ENCODE data around the gene CPNE7. TPM values are rescaled to one million over a fixed set of nuclear protein-coding genes. Genes with fewer than 3 reads are reported as not detected.

The CPNE7 gene
- total and polyA plus RNA-seq, 2 donors (not counting 1 experiment from before 2014, with no cell fraction given) = 0.51 to 0.76 TPM

DNA sequence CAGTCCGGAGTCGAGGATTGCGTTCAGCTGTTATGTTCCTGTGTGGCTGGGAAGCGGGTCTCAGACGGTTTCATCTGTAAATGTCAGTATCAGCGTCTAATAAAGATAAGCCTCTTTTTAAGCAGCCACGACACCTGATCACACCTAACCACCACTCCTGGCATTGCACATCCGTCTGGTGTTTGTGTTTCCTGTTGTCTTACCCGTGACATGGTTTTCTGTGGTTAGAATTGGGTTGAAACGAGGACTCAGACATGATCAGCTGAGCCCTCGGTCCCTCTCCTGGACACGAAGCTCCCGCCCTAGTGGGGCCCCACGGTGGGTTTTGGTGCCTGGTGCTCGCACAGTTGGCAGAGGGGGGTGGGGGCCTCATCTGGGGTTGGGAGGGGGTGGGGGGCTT lies 18.3 kb downstream of the CPNE7 start:
- H3K4me1 ChIP-seq (ENCODE audit: control insufficient read depth in 2 of 2, insufficient read depth in 2 of 2, low read length in 2 of 2) = no peaks in the 10 kb centered on the region
- H2AFZ ChIP-seq (ENCODE audit: insufficient read depth, low read depth, low read length, poor library complexity, severe bottlenecking) = no peak overlapping the region
- 65% methylated on average over 8 of the region's 15 CpGs for WGBS (ENCODE audit: insufficient coverage)
- no peaks in the 10 kb centered on the region for H3K27me3 ChIP-seq (replicated peaks in 1 of 4; ENCODE audit: control extremely low read depth in 1 of 4, control insufficient read depth in 3 of 4, insufficient read depth in 4 of 4, low read length in 3 of 4)
- TF ChIP-seq, protein P1, sequence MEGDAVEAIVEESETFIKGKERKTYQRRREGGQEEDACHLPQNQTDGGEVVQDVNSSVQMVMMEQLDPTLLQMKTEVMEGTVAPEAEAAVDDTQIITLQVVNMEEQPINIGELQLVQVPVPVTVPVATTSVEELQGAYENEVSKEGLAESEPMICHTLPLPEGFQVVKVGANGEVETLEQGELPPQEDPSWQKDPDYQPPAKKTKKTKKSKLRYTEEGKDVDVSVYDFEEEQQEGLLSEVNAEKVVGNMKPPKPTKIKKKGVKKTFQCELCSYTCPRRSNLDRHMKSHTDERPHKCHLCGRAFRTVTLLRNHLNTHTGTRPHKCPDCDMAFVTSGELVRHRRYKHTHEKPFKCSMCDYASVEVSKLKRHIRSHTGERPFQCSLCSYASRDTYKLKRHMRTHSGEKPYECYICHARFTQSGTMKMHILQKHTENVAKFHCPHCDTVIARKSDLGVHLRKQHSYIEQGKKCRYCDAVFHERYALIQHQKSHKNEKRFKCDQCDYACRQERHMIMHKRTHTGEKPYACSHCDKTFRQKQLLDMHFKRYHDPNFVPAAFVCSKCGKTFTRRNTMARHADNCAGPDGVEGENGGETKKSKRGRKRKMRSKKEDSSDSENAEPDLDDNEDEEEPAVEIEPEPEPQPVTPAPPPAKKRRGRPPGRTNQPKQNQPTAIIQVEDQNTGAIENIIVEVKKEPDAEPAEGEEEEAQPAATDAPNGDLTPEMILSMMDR (IDR thresholded peaks at IDR 0.05) = no peak
- no peak for TF ChIP-seq EZH2 (IDR thresholded peaks at IDR 0.05; ENCODE audit: borderline replicate concordance, insufficient read depth, low read depth, low read length, poor library complexity, severe bottlenecking)
- no peaks in the 10 kb centered on the region for H3K9me3 Mint-ChIP-seq (ENCODE audit: insufficient read depth)
- H3K4me3 ChIP-seq (ENCODE audit: control extremely low read depth in 1 of 5, extremely low read depth in 1 of 5, insufficient read depth in 1 of 5, low read depth in 2 of 5, low read length in 4 of 5) = no peak overlapping the region
- no peak overlapping the region for H3K9ac ChIP-seq (ENCODE audit: low read length)
- no peaks in the 10 kb centered on the region for H4K20me1 ChIP-seq (ENCODE audit: control insufficient read depth, insufficient read depth, low read length, poor library complexity, severe bottlenecking)
- no peak overlapping the region for H3K27ac ChIP-seq (ENCODE audit: low read length in 2 of 2)
- intact Hi-C loops (cut with micrococcal nuclease) = no loop called here
- no peak overlapping the region for H3K4me3 Mint-ChIP-seq
- ChIA-PET CTCF (interaction anchor here (0.5 kb wide), 1 partner anchor 34 kb away, joined by 3 read pairs; no protein-coding TSS in a partner anchor), POLR2A (no interaction called here)
- H3K4me2 ChIP-seq (replicated peaks; ENCODE audit: low read depth, low read length, poor library complexity, severe bottlenecking) = no peak overlapping the region
- no peaks in the 10 kb centered on the region for H3K4me1 Mint-ChIP-seq
- H3K9me3 ChIP-seq (ENCODE audit: control extremely low read depth in 1 of 3, control insufficient read depth in 2 of 3, insufficient read depth in 1 of 3, low read length in 2 of 3) = no peaks in the 10 kb centered on the region
- H3K36me3 ChIP-seq (replicated peaks in 1 of 2; ENCODE audit: control extremely low read depth in 1 of 2, control insufficient read depth in 1 of 2, extremely low read depth in 1 of 2, insufficient read depth in 2 of 2, low read length in 1 of 2) = no peaks in the 10 kb centered on the region
- H3K27me3 Mint-ChIP-seq = no peaks in the 10 kb centered on the region
- H3K79me2 ChIP-seq (ENCODE audit: control insufficient read depth, insufficient read depth, low read length) = no peaks in the 10 kb centered on the region
- ATAC-seq (ENCODE audit: low read depth) = no peak
- H3K27ac Mint-ChIP-seq = no peak overlapping the region
- no peak for DNase-seq

- H3K4me3 ChIP-seq (ENCODE audit: control extremely low read depth in 1 of 5, extremely low read depth in 1 of 5, insufficient read depth in 1 of 5, low read depth in 2 of 5, low read length in 4 of 5) = no peak overlapping the region
- intact Hi-C loops (cut with micrococcal nuclease) = no loop called here
- no peak overlapping the region for H3K9ac ChIP-seq (ENCODE audit: low read length)
- ChIA-PET POLR2A (no interaction called here), CTCF (interaction anchor here (0.5 kb wide), 1 partner anchor 141 kb away, joined by 3 read pairs; no protein-coding TSS in a partner anchor)
- no peaks in the 10 kb centered on the region for H4K20me1 ChIP-seq (ENCODE audit: control insufficient read depth, insufficient read depth, low read length, poor library complexity, severe bottlenecking)
- H3K79me2 ChIP-seq (ENCODE audit: control insufficient read depth, insufficient read depth, low read length) = no peaks in the 10 kb centered on the region
- no peaks in the 10 kb centered on the region for H3K27me3 ChIP-seq (replicated peaks in 1 of 4; ENCODE audit: control extremely low read depth in 1 of 4, control insufficient read depth in 3 of 4, insufficient read depth in 4 of 4, low read length in 3 of 4)
- H3K27ac ChIP-seq (ENCODE audit: low read length in 2 of 2) = no peak overlapping the region
- no peaks in the 10 kb centered on the region for H3K4me1 ChIP-seq (ENCODE audit: control insufficient read depth in 2 of 2, insufficient read depth in 2 of 2, low read length in 2 of 2)
- no peak for ATAC-seq (ENCODE audit: low read depth)
- 97% methylated on average over 47 of the region's 47 CpGs for WGBS (ENCODE audit: insufficient coverage)
- no peak for TF ChIP-seq EZH2 (IDR thresholded peaks at IDR 0.05; ENCODE audit: borderline replicate concordance, insufficient read depth, low read depth, low read length, poor library complexity, severe bottlenecking)
- TF ChIP-seq, protein P1 (IDR thresholded peaks at IDR 0.05) = no peak
- H3K9me3 Mint-ChIP-seq (ENCODE audit: insufficient read depth) = no peaks in the 10 kb centered on the region
- H3K4me3 Mint-ChIP-seq = no peak overlapping the region
- no peaks in the 10 kb centered on the region for H3K9me3 ChIP-seq (ENCODE audit: control extremely low read depth in 1 of 3, control insufficient read depth in 2 of 3, insufficient read depth in 1 of 3, low read length in 2 of 3)
- no peaks in the 10 kb centered on the region for H3K4me1 Mint-ChIP-seq
- H3K36me3 ChIP-seq (replicated peaks in 1 of 2; ENCODE audit: control extremely low read depth in 1 of 2, control insufficient read depth in 1 of 2, extremely low read depth in 1 of 2, insufficient read depth in 2 of 2, low read length in 1 of 2) = no peaks in the 10 kb centered on the region
- no peak for DNase-seq
- no peak overlapping the region for H2AFZ ChIP-seq (ENCODE audit: insufficient read depth, low read depth, low read length, poor library complexity, severe bottlenecking)
- no peak overlapping the region for H3K4me2 ChIP-seq (replicated peaks; ENCODE audit: low read depth, low read length, poor library complexity, severe bottlenecking)
- H3K27me3 Mint-ChIP-seq = no peaks in the 10 kb centered on the region
- H3K27ac Mint-ChIP-seq = no peak overlapping the region
Measured at GRCh38 chr16:89595330-89596060, 19.9 kb downstream of the CPNE7 start.

All from B cell (primary cell).